Stimulated activated CD4-positive, alpha-beta T cell treated with anti-CD3 and anti-CD28 coated beads, TNF-alpha, amount 100 ng/mL, for 24 hours (primary cell): Measurements from ENCODE around the gene REEP1.
"Not testable (repeated sequence)": the region's sequence is repeated elsewhere in the genome, so short reads cannot be mapped to it uniquely, and the experiment has no call there.

Experiments
- DNase-seq, 3 experiments: peaks; one replicate each; pipeline ENCODE4 v3.0.0-alpha.2; 2020; ENCODE audit warnings: low read depth in 3 of 3

The REEP1 gene

GRCh38 chr2:86284401-86284841 lies 53.0 kb downstream of the REEP1 start:
- no peak for DNase-seq

- no peak for DNase-seq
Measured at GRCh38 chr2:86283411-86284030, 53.9 kb downstream of the REEP1 start.

DNA sequence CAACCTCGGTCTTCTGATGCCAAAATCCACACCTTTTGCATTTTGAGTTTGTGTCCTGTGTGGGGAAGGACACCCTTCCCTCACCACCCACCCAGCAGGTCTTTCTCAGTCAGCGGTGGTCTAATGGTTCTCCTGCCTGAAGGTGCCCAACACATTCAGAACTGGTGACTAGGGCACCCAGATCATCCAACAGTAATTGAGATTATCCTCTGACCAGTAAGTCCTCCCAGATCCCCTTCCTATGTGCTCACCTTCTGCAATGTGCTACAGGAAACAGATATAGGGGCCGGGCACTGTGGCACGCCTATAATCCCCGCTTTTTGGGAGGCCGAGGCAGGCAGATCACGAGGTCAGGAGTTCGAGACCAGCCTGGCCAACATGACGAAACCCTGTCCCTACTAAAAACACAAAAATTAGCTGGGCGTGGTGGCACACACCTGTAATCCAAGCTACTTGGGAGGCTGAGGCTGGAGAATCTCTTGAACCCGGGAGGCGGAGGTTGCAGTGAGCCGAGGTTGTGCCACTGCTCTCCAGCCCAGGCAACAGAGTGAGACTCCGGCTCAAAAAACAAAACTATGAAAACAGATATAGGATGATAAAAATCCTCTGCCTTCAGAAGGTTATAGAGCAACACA lies 56.2 kb downstream of the REEP1 start:
- DNase-seq: no peak

GRCh38 chr2:86280191-86280667 lies 57.2 kb downstream of the REEP1 start:
- no peak for DNase-seq

DNA sequence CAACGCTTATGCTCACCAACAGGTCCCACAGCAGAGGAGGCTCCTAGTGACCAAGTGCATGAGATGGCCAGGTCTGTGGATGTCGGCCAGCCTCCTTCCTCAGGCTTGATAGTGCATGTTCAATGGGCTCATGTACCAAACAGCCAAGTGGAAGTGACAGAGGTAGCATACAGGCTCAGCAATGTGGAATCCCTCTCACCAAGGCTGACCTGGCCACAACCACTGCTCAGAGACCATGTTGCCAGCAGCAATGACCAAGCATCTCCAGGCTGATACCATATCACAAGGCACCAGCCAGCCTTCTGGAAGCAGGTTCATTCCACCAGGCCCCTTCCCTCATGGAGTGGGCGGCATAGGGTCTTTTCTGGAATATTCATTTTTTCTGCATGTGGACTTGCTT lies 61.5 kb downstream of the REEP1 start:
- no peak for DNase-seq

GRCh38 chr2:86275384-86275799 lies 62.0 kb downstream of the REEP1 start:
- no peak for DNase-seq

- no peak for DNase-seq
Measured at GRCh38 chr2:86274918-86275275, 62.5 kb downstream of the REEP1 start.

DNA sequence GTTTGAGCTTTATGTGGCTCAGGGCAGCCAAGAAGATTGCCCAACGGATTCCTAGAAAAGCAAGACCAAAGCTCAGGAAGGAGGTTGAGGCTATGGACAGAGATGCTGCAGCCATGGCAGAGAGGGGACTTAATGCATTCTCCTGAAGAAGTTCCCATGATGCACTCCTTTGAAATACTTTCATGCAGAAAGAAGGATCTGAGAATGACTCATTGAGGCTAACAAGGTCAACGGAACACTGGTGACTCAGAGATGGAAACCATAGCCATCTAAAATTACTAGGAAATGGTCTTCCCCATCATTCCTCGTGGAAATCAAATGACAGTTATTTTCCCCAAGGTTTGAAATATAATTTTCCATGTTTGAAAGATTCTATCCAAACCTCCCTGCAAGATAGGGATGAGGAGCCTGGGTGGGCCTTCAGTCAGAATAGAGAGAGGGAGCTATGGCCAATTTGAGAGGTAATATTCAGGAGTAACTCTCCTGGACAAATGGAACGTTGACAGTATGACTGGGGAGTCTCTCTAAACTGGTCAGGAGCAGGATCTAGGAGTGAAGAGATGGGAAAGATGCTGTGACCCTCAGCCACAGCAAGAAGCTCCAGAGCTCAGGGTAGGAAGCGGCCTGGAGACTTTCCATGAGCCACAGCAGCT lies 63.0 kb downstream of the REEP1 start:
- DNase-seq: no peak

DNA sequence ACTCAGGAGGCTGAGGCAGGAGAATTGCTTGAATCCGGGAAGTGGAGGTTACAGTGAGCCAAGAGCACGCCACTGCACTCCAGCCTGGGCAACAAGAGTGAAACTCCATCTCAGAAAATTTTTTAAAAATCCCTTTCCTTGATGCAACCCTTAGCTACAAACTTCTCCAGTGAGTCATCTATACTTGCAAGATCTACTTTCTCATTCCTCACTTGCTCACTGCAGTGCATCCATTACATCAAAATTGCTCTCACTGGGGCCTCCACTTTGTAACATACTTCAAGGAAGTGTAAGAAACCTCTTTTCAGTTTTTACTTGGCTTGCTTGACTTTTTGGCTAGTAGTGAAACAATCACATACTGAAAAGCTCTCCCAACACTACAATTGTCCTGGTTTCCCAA lies 65.3 kb downstream of the REEP1 start:
- no peak for DNase-seq

- DNase-seq: no peak
Measured at GRCh38 chr2:86271248-86271647, 66.2 kb downstream of the REEP1 start.

DNA sequence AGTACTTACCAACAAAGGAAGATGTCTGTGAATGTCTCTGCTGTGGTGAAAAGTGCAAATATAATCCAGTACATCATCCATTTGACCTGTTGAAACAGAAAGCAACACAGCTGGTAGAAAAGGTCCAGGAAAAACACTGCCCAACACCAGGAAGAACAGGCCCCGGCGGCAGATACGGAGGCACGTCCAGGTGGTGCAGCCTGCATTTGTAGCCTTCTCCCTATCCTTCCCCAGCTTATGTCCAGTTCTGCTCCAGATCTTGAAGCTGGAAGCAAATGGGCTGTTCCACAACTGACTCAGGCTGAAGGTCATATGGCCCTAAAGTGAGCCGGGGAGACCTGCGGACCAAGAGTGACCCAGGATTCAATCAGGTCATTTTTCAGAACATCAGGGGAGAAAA lies 73.5 kb downstream of the REEP1 start:
- DNase-seq: no peak

- DNase-seq: no peak
Measured at GRCh38 chr2:86260978-86261377, 76.4 kb downstream of the REEP1 start.

GRCh38 chr2:86258106-86258505 lies 79.3 kb downstream of the REEP1 start:
- no peak for DNase-seq

- DNase-seq: no peak
Measured at GRCh38 chr2:86256982-86257381, 80.4 kb downstream of the REEP1 start.

DNA sequence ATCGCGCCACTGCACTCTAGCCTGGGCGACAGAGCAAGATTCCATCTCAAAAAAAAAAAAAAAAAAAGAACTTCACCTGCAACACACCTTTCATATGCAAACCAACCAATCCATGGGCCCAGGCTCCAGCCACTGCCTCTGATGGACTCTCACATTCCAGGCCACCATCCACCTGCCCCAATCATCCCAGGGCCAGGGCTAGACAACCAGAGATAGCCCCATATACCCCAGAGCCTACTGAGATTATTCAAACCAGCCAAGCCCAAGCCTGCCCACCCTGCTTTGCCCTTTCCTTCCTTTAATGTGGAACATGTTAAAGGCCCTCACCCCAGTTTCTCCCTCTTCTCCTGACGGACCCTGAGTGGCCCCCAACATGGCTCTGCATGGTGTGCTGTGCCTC lies 81.1 kb downstream of the REEP1 start:
- DNase-seq: no peak

DNA sequence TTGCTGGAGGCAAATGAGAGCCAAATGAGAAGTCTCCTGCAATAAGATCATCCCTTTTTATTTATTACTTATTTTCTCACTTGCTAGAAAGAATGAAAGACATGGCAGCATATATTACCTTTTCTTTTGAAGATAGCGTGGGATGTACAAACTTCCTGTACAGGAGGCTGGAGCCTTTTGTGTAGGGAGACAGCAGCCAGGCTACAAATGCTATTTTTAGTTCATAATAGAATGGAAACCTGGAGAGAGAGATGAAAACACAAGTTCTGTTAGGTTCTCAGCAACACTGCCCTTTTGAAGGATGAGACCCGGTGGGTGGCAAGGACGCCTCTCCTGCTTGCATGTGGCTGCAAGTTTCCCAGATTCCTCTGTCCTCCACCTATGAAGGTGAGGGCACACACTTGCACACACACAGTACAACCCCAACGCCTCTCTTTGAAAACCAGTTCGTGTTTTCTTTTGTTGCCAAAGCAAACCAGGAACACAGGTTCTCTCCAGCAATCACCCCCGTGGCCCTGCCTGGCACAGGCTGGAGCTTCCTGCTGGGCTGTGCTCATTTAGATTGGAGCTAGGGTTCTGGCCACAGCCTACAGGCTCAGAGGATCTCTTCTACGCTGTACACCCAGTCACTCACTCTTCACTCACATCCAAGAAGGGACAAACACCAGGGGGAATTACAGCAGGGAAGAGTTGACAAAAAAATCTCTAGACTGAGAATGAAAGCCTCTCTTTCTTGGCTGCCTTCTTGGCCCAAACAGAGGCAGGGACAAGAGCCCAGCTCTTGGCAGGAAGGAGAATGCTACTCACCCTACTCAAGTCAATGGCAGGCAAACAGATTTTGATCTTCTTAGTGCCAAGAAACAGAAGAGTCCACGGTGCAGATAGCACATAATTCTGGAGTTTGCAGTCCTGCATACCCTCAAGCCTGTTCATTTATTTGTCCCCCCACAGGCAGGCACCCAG lies 82.6 kb downstream of the REEP1 start:
- no peak for DNase-seq

- DNase-seq: no peak
Measured at GRCh38 chr2:86253424-86253823, 84.0 kb downstream of the REEP1 start.

DNA sequence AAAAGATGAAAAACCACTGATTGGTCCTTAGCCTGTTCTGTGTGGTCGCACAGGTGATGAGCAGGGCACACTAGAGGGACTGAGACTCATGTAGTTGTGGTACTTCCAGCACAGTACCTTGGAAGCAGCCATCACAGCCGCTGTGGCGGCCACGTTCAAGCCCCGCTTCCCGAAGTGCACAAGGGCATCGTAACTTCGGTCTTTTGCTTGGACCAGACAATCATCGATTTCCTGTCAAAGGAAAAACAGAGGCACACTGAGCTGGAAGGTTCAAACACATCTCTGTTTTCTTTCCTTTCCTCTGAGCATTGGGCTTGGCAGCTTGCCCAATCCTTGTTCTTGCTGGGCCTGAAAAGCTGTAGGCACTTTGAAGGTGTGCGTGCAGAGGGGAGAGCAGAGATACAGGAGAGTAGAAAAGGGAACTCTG lies 85.6 kb downstream of the REEP1 start:
- no peak for DNase-seq

GRCh38 chr2:86249579-86250391 lies 87.6 kb downstream of the REEP1 start:
- no peak for DNase-seq

- DNase-seq: no peak
Measured at GRCh38 chr2:86249176-86249575, 88.2 kb downstream of the REEP1 start.

GRCh38 chr2:86245222-86245621 lies 92.2 kb downstream of the REEP1 start:
- not testable (repeated sequence) for DNase-seq
